ENCODE results near the gene ZDHHC16. TPM values are rescaled to one million over a fixed set of nuclear protein-coding genes. Genes with fewer than 3 reads are reported as not detected.

Gene ZDHHC16
- polyA plus RNA-seq, 3 donors = 19.6 to 31.8 (median 25.2) TPM

- whole genome bisulfite sequencing, 3 donors = 0% methylated on average over 38 to 66 of the region's 66 CpGs
- H3K27ac ChIP-seq (ENCODE audit: low read depth, low read length) = no peak within 1 kb of the TSS
These were observed 53.0 kb downstream of the ZDHHC16 start, which contains the start of gene UBTD1 for GRCh38 chr10:97498841-97499560. Gene UBTD1, plus strand, starts transcription at chr10:97498924. Its CDS starts 280 bp downstream, at chr10:97499204.

- 1 to 2% (median 1%) methylated on average over 40 to 41 of the region's 41 CpGs for WGBS, 3 donors
- no peak overlapping the region for H3K27ac ChIP-seq (ENCODE audit: low read depth, low read length)
These were observed 53.8 kb downstream of the ZDHHC16 start for GRCh38 chr10:97499561-97500296.

- no peak overlapping the region for H3K27ac ChIP-seq (ENCODE audit: low read depth, low read length)
- WGBS, 3 donors = 35 to 82% (median 58%) methylated on average over 2 of the region's 2 CpGs
These were observed 54.3 kb downstream of the ZDHHC16 start for GRCh38 chr10:97500297-97500575.

GRCh38 chr10:97502916-97503315 is 56.9 kb downstream of the ZDHHC16 start:
- no peak overlapping the region for H3K27ac ChIP-seq (ENCODE audit: low read depth, low read length)
- WGBS, 3 donors = 94 to 95% (median 94%) methylated on average over 6 of the region's 6 CpGs

- no peak overlapping the region for H3K27ac ChIP-seq (ENCODE audit: low read depth, low read length)
- WGBS, 3 donors = 51 to 87% (median 68%) methylated on average over 3 of the region's 3 CpGs
These were observed 57.4 kb downstream of the ZDHHC16 start for GRCh38 chr10:97503406-97503805.

GRCh38 chr10:97505152-97505551 is 59.2 kb downstream of the ZDHHC16 start:
- 73 to 87% (median 81%) methylated on average over 1 of the region's 1 CpG for WGBS, 3 donors
- no peak overlapping the region for H3K27ac ChIP-seq (ENCODE audit: low read depth, low read length)

- 81 to 87% (median 82%) methylated on average over 3 of the region's 3 CpGs for WGBS, 3 donors
- no peak overlapping the region for H3K27ac ChIP-seq (ENCODE audit: low read depth, low read length)
These were observed 60.4 kb downstream of the ZDHHC16 start for GRCh38 chr10:97506199-97506991.

Other genes with a start within 250 kb of the ZDHHC16 start
- 1 to 10 TPM; 1.7 to 4.8 (median 2.4) TPM for gene ARHGAP19, start 153.5 kb upstream of the ZDHHC16 start, polyA plus RNA-seq
- 1 to 10 TPM; 2.5 to 2.9 (median 2.7) TPM for gene FRAT1, start 126.9 kb upstream of the ZDHHC16 start, polyA plus RNA-seq
- gene FRAT2, start 111.4 kb upstream of the ZDHHC16 start, polyA plus RNA-seq = 10 to 100 TPM in 1 of 3 donors, 1 to 10 TPM in 2; 6.4 to 16.6 (median 9.9) TPM
- 10 to 100 TPM; 10.9 to 22.4 (median 17.4) TPM for gene RRP12, start 44.8 kb upstream of the ZDHHC16 start, polyA plus RNA-seq
- gene PGAM1, start 20.0 kb upstream of the ZDHHC16 start, polyA plus RNA-seq = 100 to 1,000 TPM in 2 of 3 donors, 10 to 100 TPM in 1; 77.7 to 201 (median 193) TPM
- gene EXOSC1, start 169 bp upstream of the ZDHHC16 start, polyA plus RNA-seq = 10 to 100 TPM; 25.5 to 30.5 (median 26.0) TPM
- 10 to 100 TPM; 30.1 to 47.9 (median 31.4) TPM for gene MMS19, start 52.2 kb downstream of the ZDHHC16 start, polyA plus RNA-seq
- gene UBTD1, start 52.7 kb downstream of the ZDHHC16 start, polyA plus RNA-seq = 10 to 100 TPM in 2 of 3 donors, 1 to 10 TPM in 1; 8.0 to 38.8 (median 24.9) TPM
- 1 to 10 TPM in 1 of 3 donors, under 1 TPM in 2; 0.21 to 2.5 (median 0.67) TPM for gene ANKRD2, start 126.6 kb downstream of the ZDHHC16 start, polyA plus RNA-seq
- 1 to 10 TPM; 1.2 to 6.6 (median 4.6) TPM for gene HOGA1, start 138.2 kb downstream of the ZDHHC16 start, polyA plus RNA-seq
- under 1 TPM in 1 of 3 donors, not detected in 2; 0.10 TPM for gene C10orf62, start 143.5 kb downstream of the ZDHHC16 start, polyA plus RNA-seq
- 1 to 10 TPM; 2.8 to 4.6 (median 4.0) TPM for gene MORN4, start 187.3 kb downstream of the ZDHHC16 start, polyA plus RNA-seq
- gene PI4K2A, start 194.5 kb downstream of the ZDHHC16 start, polyA plus RNA-seq = 1 to 10 TPM; 2.7 to 9.7 (median 8.6) TPM
- 10 to 100 TPM in 2 of 3 donors, 1 to 10 TPM in 1; 8.5 to 38.3 (median 27.8) TPM for gene AVPI1, start 241.1 kb downstream of the ZDHHC16 start, polyA plus RNA-seq

All from adipose tissue (tissue), 3 donors.